Astrocyte (in vitro differentiated cells and primary cell): ENCODE results near the gene POU2AF1.

Source experiments
- CTCF ChIP-seq: IDR thresholded peaks from 2 replicates; pipeline ENCODE4 v1.5.1; 2011; ENCODE audit warnings: low read depth, mild to moderate bottlenecking, inconsistent platforms, low read length, moderate library complexity; ENCODE audit not compliant: insufficient read depth
- EZH2 ChIP-seq: IDR thresholded peaks from 2 replicates; pipeline ENCODE4 v1.6.1; 2012; ENCODE audit warnings: mild to moderate bottlenecking, low read length, inconsistent platforms; ENCODE audit not compliant: insufficient read depth

- TF ChIP-seq CTCF (no peak), EZH2 (no peak)
These were observed 56.5 kb downstream of the POU2AF1 start for GRCh38 chr11:111322534-111322933.
